Tibial nerve (tissue), 4 donors: ENCODE results near the gene CYTIP.

Source experiments
- CTCF ChIP-seq, 5 experiments: fragments of 200-600 bp in 3 of 5; fragments of 450-650 bp in 2 of 5; sonication (generic) in 3 of 5; IDR thresholded peaks; one replicate each; pipeline ENCODE4 v1.5.1; 2016 to 2019; ENCODE audit warnings: antibody characterized with exemption in 5 of 5, mild to moderate bottlenecking in 3 of 5, moderate library complexity in 2 of 5
- EP300 ChIP-seq, 2 donors: sonication (generic); formaldehyde crosslinking; IDR thresholded peaks; one replicate each; pipeline ENCODE4 v1.6.1; 2017; ENCODE audit warnings: antibody characterized with exemption in 2 of 2, mild to moderate bottlenecking in 1 of 2
- POLR2A ChIP-seq, 2 donors: fragments of 450-650 bp; IDR thresholded peaks; one replicate each; pipeline ENCODE4 v1.6.1; 2017; ENCODE audit warnings: antibody characterized with exemption in 2 of 2, mild to moderate bottlenecking in 2 of 2, moderate library complexity in 2 of 2

- TF ChIP-seq CTCF (IDR thresholded peaks at IDR 0.05) (no peak), EP300 (IDR thresholded peaks at IDR 0.05) (peak; percentile 38 to 75), POLR2A (IDR thresholded peaks at IDR 0.05) (no peak)
Observed at GRCh38 chr2:157420771-157421323, 23.0 kb downstream of the CYTIP start.
